GM12878 (cell line): ENCODE measurements around the gene FERMT3. TPM values are rescaled to one million over a fixed set of nuclear protein-coding genes. Genes with fewer than 3 reads are reported as not detected.

Experiments used
- BACH1 ChIP-seq: fragments of 450-650 bp; IDR thresholded peaks from 2 replicates; pipeline ENCODE4 v1.6.1; 2017; ENCODE audit warnings: mild to moderate bottlenecking, borderline replicate concordance
- BMI1 ChIP-seq: fragments of 450-650 bp; IDR thresholded peaks from 2 replicates; pipeline ENCODE4 v1.6.1; 2016; ENCODE audit warnings: mild to moderate bottlenecking, moderate library complexity, borderline replicate concordance
- CBX3 ChIP-seq: fragments of 200-600 bp; sonication (generic); IDR thresholded peaks from 2 replicates; pipeline ENCODE4 v1.6.1; 2016; ENCODE audit warnings: low read depth, borderline replicate concordance
- CEBPB ChIP-seq, 2 experiments: fragments of 150-350 bp in 1 of 2; IDR thresholded peaks; 2 replicates each; pipeline ENCODE4 v1.6.1; 2012 to 2014; ENCODE audit warnings: low read depth in 2 of 2, low read length in 2 of 2, borderline replicate concordance in 1 of 2, inconsistent platforms in 1 of 2
- CTCF ChIP-seq, 3 experiments: IDR thresholded peaks in 2 of 3; conservative IDR thresholded peaks in 1 of 3; 2 replicates each; pipeline ENCODE4 v1.5.1; 2011; ENCODE audit warnings: low read depth in 3 of 3, low read length in 3 of 3, mild to moderate bottlenecking in 3 of 3, control low read depth in 2 of 3, moderate library complexity in 2 of 3, inconsistent platforms in 1 of 3, mixed read lengths in 1 of 3; ENCODE audit not compliant: control insufficient read depth in 2 of 3, insufficient read depth in 1 of 3; ENCODE audit errors: extremely low read depth in 1 of 3
- E2F4 ChIP-seq: IDR thresholded peaks from 2 replicates; pipeline ENCODE4 v1.6.1; 2012; ENCODE audit warnings: low read depth, low read length, improper control_type of control experiment
- KAT2A ChIP-seq: conservative IDR thresholded peaks from 2 replicates; pipeline ENCODE4 v1.6.1; 2011; ENCODE audit warnings: low read depth, low read length; ENCODE audit not compliant: control insufficient read depth
- KLF5 ChIP-seq: fragments of 450-650 bp; IDR thresholded peaks from 2 replicates; pipeline ENCODE4 v1.6.1; 2014; ENCODE audit warnings: mild to moderate bottlenecking; ENCODE audit not compliant: partially characterized antibody
- MEF2A ChIP-seq: IDR thresholded peaks from 2 replicates; pipeline ENCODE4 v1.6.1; 2011; ENCODE audit warnings: low read depth, mild to moderate bottlenecking, low read length, moderate library complexity; ENCODE audit not compliant: insufficient read depth
- MTA3 ChIP-seq: IDR thresholded peaks from 2 replicates; pipeline ENCODE4 v1.6.1; 2012; ENCODE audit warnings: low read length, inconsistent platforms, borderline replicate concordance
- NBN ChIP-seq: fragments of 450-650 bp; IDR thresholded peaks from 2 replicates; pipeline ENCODE4 v1.6.1; 2016
- POLR2A ChIP-seq: IDR thresholded peaks from 2 replicates; pipeline ENCODE4 v1.6.1; 2011; ENCODE audit warnings: low read depth, mild to moderate bottlenecking, low read length
- RCOR1 ChIP-seq: conservative IDR thresholded peaks from 2 replicates; pipeline ENCODE4 v1.6.1; 2012; ENCODE audit warnings: low read depth, low read length, improper control_type of control experiment
- RFX5 ChIP-seq: IDR thresholded peaks from 2 replicates; pipeline ENCODE4 v1.6.1; 2011; ENCODE audit warnings: low read depth, low read length, improper control_type of control experiment
- SMC3 ChIP-seq: IDR thresholded peaks from 2 replicates; pipeline ENCODE4 v1.6.1; 2011; ENCODE audit warnings: low read length, improper control_type of control experiment, borderline replicate concordance
- SP1 ChIP-seq: IDR thresholded peaks from one replicate; pipeline ENCODE4 v1.6.1; 2011; ENCODE audit warnings: low read depth, low read length
- SPI1 ChIP-seq: IDR thresholded peaks from 2 replicates; pipeline ENCODE4 v1.6.1; 2011; ENCODE audit warnings: low read depth, mild to moderate bottlenecking, low read length, moderate library complexity, borderline replicate concordance; ENCODE audit not compliant: insufficient read depth
- SREBF1 ChIP-seq: IDR thresholded peaks from 2 replicates; pipeline ENCODE4 v1.6.1; 2012; ENCODE audit warnings: mild to moderate bottlenecking, low read length
- STAT1 ChIP-seq: fragments of 450-650 bp; conservative IDR thresholded peaks from 2 replicates; pipeline ENCODE4 v1.6.1; 2014; ENCODE audit warnings: antibody characterized with exemption, mild to moderate bottlenecking
- STAT3 ChIP-seq: IDR thresholded peaks from 2 replicates; pipeline ENCODE4 v1.6.1; 2011; ENCODE audit warnings: low read depth, low read length, improper control_type of control experiment
- SUPT20H ChIP-seq: IDR thresholded peaks from 2 replicates; pipeline ENCODE4 v1.6.1; 2011; ENCODE audit warnings: low read depth, mild to moderate bottlenecking, low read length, moderate library complexity, borderline replicate concordance; ENCODE audit not compliant: control insufficient read depth
- TAF1 ChIP-seq: IDR thresholded peaks from 2 replicates; pipeline ENCODE4 v1.6.1; 2011; ENCODE audit warnings: mild to moderate bottlenecking, low read depth, low read length, borderline replicate concordance
- TARDBP ChIP-seq: IDR thresholded peaks from 2 replicates; pipeline ENCODE4 v1.6.1; 2016; ENCODE audit warnings: borderline replicate concordance
- YY1 ChIP-seq: IDR thresholded peaks from 2 replicates; pipeline ENCODE4 v1.6.1; 2011; ENCODE audit warnings: low read depth, mild to moderate bottlenecking, low read length
- ZNF592 ChIP-seq: fragments of 450-650 bp; IDR thresholded peaks from 2 replicates; pipeline ENCODE4 v1.6.1; 2017; ENCODE audit warnings: mild to moderate bottlenecking, moderate library complexity
- ZZZ3 ChIP-seq: IDR thresholded peaks from 2 replicates; pipeline ENCODE4 v1.6.1; 2011; ENCODE audit warnings: low read depth; ENCODE audit not compliant: control insufficient read depth, insufficient read length
- polyA plus RNA-seq, 11 experiments: library from polyadenylated mRNA; depleted of rRNA in 4 of 11; unstranded in 6 of 11; stranded (reverse) in 5 of 11; fragments of >200 nt; fragmentation: Nextera tagmentation in 4 of 11; fragmentation: Illumina TruSeq in 1 of 11; extraction: Ambion mirVana in 4 of 11; extraction: Trizol in 1 of 11; gene quantifications; 1 replicate in 1 of 11; 2 replicates in 10 of 11; pipeline versions ENCODE4 v1.2.1 to v1.2.3, GENCODE V29; 2011 to 2016; ENCODE audit warnings: inconsistent platforms in 2 of 11, missing spikeins in 2 of 11, low read depth in 1 of 11
- total RNA-seq, 4 experiments: library from RNA; depleted of rRNA in 3 of 4; stranded (reverse); fragments of >200 nt in 3 of 4; fragmentation: Illumina TruSeq in 1 of 4; extraction: Trizol in 1 of 4; gene quantifications; 2 replicates each; pipeline versions ENCODE4 v1.2.1 to v1.2.3, GENCODE V29; 2013 to 2021

Gene FERMT3
- total and polyA plus RNA-seq, 10 of the 15 experiments (the other 5 are each of a cell fraction or from before 2014, with no cell fraction given) = 2.0 to 211 (median 114) TPM

GRCh38 chr11:64269540-64270220 lies 63.2 kb downstream of the FERMT3 start (continued):
- TF ChIP-seq STAT1 = no peak; the same call in 1 of the 2 replicates
- peak; percentile 77 for TF ChIP-seq POLR2A
- no peak for TF ChIP-seq ZZZ3
- TF ChIP-seq TAF1 = peak; percentile 50
- no peak for TF ChIP-seq SUPT20H
- TF ChIP-seq RCOR1 = no peak
- no peak for TF ChIP-seq E2F4
- peak; percentile 86 for TF ChIP-seq TARDBP
- peak in 1 of 2 experiments; percentile 48; a peak in 1 of 4 replicates for TF ChIP-seq CEBPB (IDR thresholded peaks at IDR 0.05; ENCODE audit: borderline replicate concordance in 1 of 2, low read depth in 2 of 2, low read length in 2 of 2)
- peak in 1 of 3 experiments; percentile 32; a peak in 2 of 6 replicates for TF ChIP-seq CTCF (IDR thresholded peaks at IDR 0.05 in 2 of 3, conservative IDR thresholded peaks at IDR 0.05 in 1 of 3; ENCODE audit: control insufficient read depth in 2 of 3, extremely low read depth in 1 of 3, insufficient read depth in 1 of 3, low read depth in 3 of 3, low read length in 3 of 3)
- TF ChIP-seq BMI1 = no peak
- no peak for TF ChIP-seq KAT2A
- no peak for TF ChIP-seq MTA3
- no peak for TF ChIP-seq KLF5
- TF ChIP-seq SMC3 = no peak
- TF ChIP-seq STAT3 = no peak
- no peak for TF ChIP-seq RFX5
- peak; percentile 86 for TF ChIP-seq SREBF1
- TF ChIP-seq MEF2A = no peak
- TF ChIP-seq SP1 = peak; percentile 63
- TF ChIP-seq NBN = peak; percentile 89; the same call in 1 of the 2 replicates
- TF ChIP-seq BACH1 = peak; percentile 74; the same call in 1 of the 2 replicates
- TF ChIP-seq YY1 = peak; percentile 100
- TF ChIP-seq ZNF592 = no peak
- TF ChIP-seq CBX3 = no peak
- TF ChIP-seq SPI1 = peak; percentile 48; the same call in 1 of the 2 replicates
